Measurements from ENCODE around the gene DARS1.

DNA sequence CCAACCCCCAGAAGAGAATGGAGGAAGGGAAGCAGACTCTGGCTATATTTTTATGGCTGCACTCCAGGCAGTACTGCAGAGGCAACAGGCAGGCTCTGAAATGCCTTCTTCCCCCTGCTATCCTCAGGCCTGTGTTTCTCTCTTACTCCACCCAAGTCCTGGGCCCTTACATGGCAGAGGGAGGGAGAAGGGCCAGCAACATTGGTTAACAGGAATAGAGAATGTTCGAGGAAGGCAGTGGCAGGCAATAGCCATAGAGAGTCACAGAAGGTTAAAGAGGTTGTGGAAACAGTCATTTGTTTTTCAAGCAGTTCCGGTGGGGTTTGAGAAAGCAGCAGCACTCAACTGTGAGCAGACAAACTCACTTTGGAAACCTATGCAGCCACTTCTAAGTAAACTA, 15.1 kb upstream of the DARS1 start:
- TF ChIP-seq, protein P1, sequence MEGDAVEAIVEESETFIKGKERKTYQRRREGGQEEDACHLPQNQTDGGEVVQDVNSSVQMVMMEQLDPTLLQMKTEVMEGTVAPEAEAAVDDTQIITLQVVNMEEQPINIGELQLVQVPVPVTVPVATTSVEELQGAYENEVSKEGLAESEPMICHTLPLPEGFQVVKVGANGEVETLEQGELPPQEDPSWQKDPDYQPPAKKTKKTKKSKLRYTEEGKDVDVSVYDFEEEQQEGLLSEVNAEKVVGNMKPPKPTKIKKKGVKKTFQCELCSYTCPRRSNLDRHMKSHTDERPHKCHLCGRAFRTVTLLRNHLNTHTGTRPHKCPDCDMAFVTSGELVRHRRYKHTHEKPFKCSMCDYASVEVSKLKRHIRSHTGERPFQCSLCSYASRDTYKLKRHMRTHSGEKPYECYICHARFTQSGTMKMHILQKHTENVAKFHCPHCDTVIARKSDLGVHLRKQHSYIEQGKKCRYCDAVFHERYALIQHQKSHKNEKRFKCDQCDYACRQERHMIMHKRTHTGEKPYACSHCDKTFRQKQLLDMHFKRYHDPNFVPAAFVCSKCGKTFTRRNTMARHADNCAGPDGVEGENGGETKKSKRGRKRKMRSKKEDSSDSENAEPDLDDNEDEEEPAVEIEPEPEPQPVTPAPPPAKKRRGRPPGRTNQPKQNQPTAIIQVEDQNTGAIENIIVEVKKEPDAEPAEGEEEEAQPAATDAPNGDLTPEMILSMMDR (IDR thresholded peaks at IDR 0.05): no peak
- TF ChIP-seq POLR2A (IDR thresholded peaks at IDR 0.05): no peak
